ENCODE data around the gene NPLOC4. TPM values are rescaled to one million over a fixed set of nuclear protein-coding genes. Genes with fewer than 3 reads are reported as not detected.

Gene NPLOC4
- polyA plus RNA-seq, 1 of the 3 experiments (the other 2 are of a cell fraction) = 88.6 TPM

DNA sequence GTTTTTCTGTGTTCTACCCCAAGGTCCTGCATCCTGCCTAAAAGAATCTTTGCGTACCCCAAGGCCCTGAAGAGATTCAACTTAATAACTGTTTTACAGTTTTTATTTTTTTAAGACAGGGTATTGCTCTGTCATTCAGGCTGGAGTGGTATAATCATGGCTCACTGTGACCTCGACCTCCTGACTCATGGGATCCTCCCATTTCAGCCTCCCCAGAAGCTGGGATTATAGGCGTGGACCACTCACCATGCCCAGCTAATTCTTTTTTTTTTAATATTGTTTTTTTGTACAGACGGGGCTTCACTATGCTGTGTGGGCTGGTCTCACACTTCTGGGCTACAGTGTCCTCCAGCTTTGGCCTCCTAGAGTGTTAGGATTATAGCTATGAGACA lies 75.4 kb downstream of the NPLOC4 start:
- Histone ChIP-seq H3K4me3 (ENCODE audit: low read depth in 2 of 2, low read length in 1 of 2) (no peak overlapping the region), H4K20me1 (ENCODE audit: insufficient read depth) (peaks cover 6% of the 10 kb centered on the region), H3K4me1 (ENCODE audit: control insufficient read depth in 1 of 2, insufficient read depth in 2 of 2, low read depth in 1 of 2, low read length in 1 of 2) (peaks cover 5 to 18% of the 10 kb centered on the region in 2 experiments; a peak in 3 of 4 replicates), H2AFZ (ENCODE audit: low read depth) (no peak overlapping the region), H3K27me3 (ENCODE audit: insufficient read depth) (no peaks in the 10 kb centered on the region), H3K79me2 (ENCODE audit: insufficient read depth) (peaks cover 64% of the 10 kb centered on the region), H3K9ac (no peak overlapping the region), H3K9me3 (no peaks in the 10 kb centered on the region), H3K9me2 (no peaks in the 10 kb centered on the region), H3F3A (replicated peaks; ENCODE audit: insufficient read depth) (peaks cover 31% of the 10 kb centered on the region), H3K4me2 (no peak overlapping the region), H3K27ac (ENCODE audit: low read depth in 2 of 2, low read length in 1 of 2) (0 out of 4 replicates have a peak overlapping the region, but pooled peaks of 1 of the 2 experiments have one; percentile 17), H3K36me3 (replicated peaks in 1 of 2; ENCODE audit: control insufficient read depth in 1 of 2, insufficient read depth in 2 of 2, low read length in 1 of 2) (peaks cover 52 to 69% of the 10 kb centered on the region in 2 experiments)
- CTCF ChIA-PET = interaction anchor here (0.8 to 3.2 kb wide), 3 partner anchors 13 to 303 kb away, joined by 3 to 18 read pairs (median 6); no protein-coding TSS in a partner anchor
- DNase-seq = no peak
- WGBS (ENCODE audit: low lambda C conversion rate) = 78% methylated on average over 4 of the region's 4 CpGs
- POLR2A ChIA-PET = interaction anchor here (0.6 kb wide), 1 partner anchor 115 kb away, joined by 3 read pairs; no protein-coding TSS in a partner anchor
- TF ChIP-seq, protein P1, sequence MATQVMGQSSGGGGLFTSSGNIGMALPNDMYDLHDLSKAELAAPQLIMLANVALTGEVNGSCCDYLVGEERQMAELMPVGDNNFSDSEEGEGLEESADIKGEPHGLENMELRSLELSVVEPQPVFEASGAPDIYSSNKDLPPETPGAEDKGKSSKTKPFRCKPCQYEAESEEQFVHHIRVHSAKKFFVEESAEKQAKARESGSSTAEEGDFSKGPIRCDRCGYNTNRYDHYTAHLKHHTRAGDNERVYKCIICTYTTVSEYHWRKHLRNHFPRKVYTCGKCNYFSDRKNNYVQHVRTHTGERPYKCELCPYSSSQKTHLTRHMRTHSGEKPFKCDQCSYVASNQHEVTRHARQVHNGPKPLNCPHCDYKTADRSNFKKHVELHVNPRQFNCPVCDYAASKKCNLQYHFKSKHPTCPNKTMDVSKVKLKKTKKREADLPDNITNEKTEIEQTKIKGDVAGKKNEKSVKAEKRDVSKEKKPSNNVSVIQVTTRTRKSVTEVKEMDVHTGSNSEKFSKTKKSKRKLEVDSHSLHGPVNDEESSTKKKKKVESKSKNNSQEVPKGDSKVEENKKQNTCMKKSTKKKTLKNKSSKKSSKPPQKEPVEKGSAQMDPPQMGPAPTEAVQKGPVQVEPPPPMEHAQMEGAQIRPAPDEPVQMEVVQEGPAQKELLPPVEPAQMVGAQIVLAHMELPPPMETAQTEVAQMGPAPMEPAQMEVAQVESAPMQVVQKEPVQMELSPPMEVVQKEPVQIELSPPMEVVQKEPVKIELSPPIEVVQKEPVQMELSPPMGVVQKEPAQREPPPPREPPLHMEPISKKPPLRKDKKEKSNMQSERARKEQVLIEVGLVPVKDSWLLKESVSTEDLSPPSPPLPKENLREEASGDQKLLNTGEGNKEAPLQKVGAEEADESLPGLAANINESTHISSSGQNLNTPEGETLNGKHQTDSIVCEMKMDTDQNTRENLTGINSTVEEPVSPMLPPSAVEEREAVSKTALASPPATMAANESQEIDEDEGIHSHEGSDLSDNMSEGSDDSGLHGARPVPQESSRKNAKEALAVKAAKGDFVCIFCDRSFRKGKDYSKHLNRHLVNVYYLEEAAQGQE (IDR thresholded peaks at IDR 0.05; ENCODE audit: low read depth, low read length) = no peak
- TF ChIP-seq, protein P2, sequence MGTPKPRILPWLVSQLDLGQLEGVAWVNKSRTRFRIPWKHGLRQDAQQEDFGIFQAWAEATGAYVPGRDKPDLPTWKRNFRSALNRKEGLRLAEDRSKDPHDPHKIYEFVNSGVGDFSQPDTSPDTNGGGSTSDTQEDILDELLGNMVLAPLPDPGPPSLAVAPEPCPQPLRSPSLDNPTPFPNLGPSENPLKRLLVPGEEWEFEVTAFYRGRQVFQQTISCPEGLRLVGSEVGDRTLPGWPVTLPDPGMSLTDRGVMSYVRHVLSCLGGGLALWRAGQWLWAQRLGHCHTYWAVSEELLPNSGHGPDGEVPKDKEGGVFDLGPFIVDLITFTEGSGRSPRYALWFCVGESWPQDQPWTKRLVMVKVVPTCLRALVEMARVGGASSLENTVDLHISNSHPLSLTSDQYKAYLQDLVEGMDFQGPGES (IDR thresholded peaks at IDR 0.05; ENCODE audit: low read depth, low read length) = no peak
- TF ChIP-seq, protein P3, sequence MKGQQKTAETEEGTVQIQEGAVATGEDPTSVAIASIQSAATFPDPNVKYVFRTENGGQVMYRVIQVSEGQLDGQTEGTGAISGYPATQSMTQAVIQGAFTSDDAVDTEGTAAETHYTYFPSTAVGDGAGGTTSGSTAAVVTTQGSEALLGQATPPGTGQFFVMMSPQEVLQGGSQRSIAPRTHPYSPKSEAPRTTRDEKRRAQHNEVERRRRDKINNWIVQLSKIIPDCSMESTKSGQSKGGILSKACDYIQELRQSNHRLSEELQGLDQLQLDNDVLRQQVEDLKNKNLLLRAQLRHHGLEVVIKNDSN (IDR thresholded peaks at IDR 0.05; ENCODE audit: borderline replicate concordance, low read depth) = no peak
- TF ChIP-seq TAF1 (IDR thresholded peaks at IDR 0.05; ENCODE audit: borderline replicate concordance, low read depth, low read length) (no peak), FOSL2 (IDR thresholded peaks at IDR 0.05; ENCODE audit: borderline replicate concordance, low read depth) (no peak), RXRA (IDR thresholded peaks at IDR 0.05; ENCODE audit: borderline replicate concordance, low read depth) (no peak), YY1 (IDR thresholded peaks at IDR 0.05; ENCODE audit: low read depth) (no peak), RAD21 (IDR thresholded peaks at IDR 0.05; ENCODE audit: low read length) (no peak), CHD2 (IDR thresholded peaks at IDR 0.05; ENCODE audit: low read length, partially characterized antibody) (no peak), TCF12 (IDR thresholded peaks at IDR 0.05) (no peak), EZH2phosphoT487 (IDR thresholded peaks at IDR 0.05; ENCODE audit: borderline replicate concordance, low read depth) (no peak)
- TF ChIP-seq, protein P4, sequence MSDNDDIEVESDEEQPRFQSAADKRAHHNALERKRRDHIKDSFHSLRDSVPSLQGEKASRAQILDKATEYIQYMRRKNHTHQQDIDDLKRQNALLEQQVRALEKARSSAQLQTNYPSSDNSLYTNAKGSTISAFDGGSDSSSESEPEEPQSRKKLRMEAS (IDR thresholded peaks at IDR 0.05; ENCODE audit: low read depth) = no peak

All from SK-N-SH (cell line).